Prostate gland (tissue), 2 donors: Measurements from ENCODE around the gene HAGH. TPM values are rescaled to one million over a fixed set of nuclear protein-coding genes. Genes with fewer than 3 reads are reported as not detected.

ENCODE experiments used
- DNase-seq: peaks from one replicate; pipeline ENCODE4 v3.0.0-alpha.2; 2019; ENCODE audit warnings: low spot score
- H3K27ac ChIP-seq, 2 donors: fragments of 200-600 bp; sonication (generic); 2 replicates each; pipeline ENCODE4 v1.5.1; 2017 to 2019
- H3K27me3 ChIP-seq: fragments of 200-600 bp; sonication (generic); replicated peaks from 2 replicates; pipeline ENCODE4 v1.5.1; 2019; ENCODE audit not compliant: insufficient read depth
- H3K36me3 ChIP-seq, 2 donors: fragments of 200-600 bp; sonication (generic); 1 replicate in 1 of 2; 2 replicates in 1 of 2; pipeline versions ENCODE4 v1.5.1 to v1.8.1; 2017 to 2019
- H3K4me1 ChIP-seq: fragments of 200-600 bp; sonication (generic); replicated peaks from 2 replicates; pipeline ENCODE4 v1.5.1; 2019
- H3K4me3 ChIP-seq, 2 donors: fragments of 200-600 bp; sonication (generic); 2 replicates each; pipeline ENCODE4 v1.5.1; 2017 to 2019
- H3K9me3 ChIP-seq: fragments of 200-600 bp; sonication (generic); 2 replicates; pipeline ENCODE4 v1.5.1; 2017
- POLR2A ChIP-seq: fragments of 450-650 bp; IDR thresholded peaks from one replicate; pipeline ENCODE4 v1.6.1; 2016; ENCODE audit warnings: antibody characterized with exemption, mild to moderate bottlenecking
- POLR2AphosphoS5 ChIP-seq: sonication (generic); formaldehyde crosslinking; IDR thresholded peaks from one replicate; pipeline ENCODE4 v1.6.1; 2017; ENCODE audit warnings: antibody characterized with exemption
- WGBS: methylation state at CpG from one replicate; pipeline ENCODE4 v1.1.5; 2018; 5-methylcytosine and 5-hydroxymethylcytosine counted together
- intact Hi-C: fragments of 100-400 bp; cut with DNase I; formaldehyde crosslinking; loops from one replicate; pipeline ENCODE4 v1.14.2; 2022
- total RNA-seq, 2 donors: library from RNA; depleted of rRNA; stranded (reverse); fragments of >200 nt; gene quantifications; one replicate each; pipeline ENCODE4 v1.1.0, GENCODE V29; 2016
- TF ChIP-seq, protein P1 (sequence below), 4 experiments: fragments of 200-600 bp in 2 of 4; fragments of 450-650 bp in 2 of 4; sonication (generic) in 2 of 4; IDR thresholded peaks; 1 replicate in 3 of 4; 2 replicates in 1 of 4; pipeline ENCODE4 v1.5.1; 2016 to 2019; ENCODE audit warnings: antibody characterized with exemption in 4 of 4, mild to moderate bottlenecking in 2 of 4, moderate library complexity in 2 of 4

HAGH gene
- total RNA-seq, 2 donors from 2014 or later, result 98.6 to 145 TPM

DNA sequence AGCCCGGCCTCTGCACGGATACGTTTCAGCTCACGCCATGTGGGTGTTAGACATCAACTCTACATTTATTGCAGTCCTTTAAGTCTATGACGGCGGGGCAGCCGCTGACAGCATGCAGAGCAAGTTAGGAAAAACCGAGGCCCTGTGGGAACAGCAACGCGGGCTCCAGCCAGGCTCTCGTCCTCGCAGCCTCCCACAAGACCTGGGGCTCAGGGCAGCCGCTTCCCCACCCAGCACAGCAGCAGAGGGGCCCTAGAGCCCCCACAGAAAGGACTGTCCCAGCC is 50.0 kb downstream of the HAGH start:
- DNase-seq, result no peak
- Histone ChIP-seq H3K27ac (no peak overlapping the region), H3K4me1 (peaks cover 15% of the 10 kb centered on the region), H3K9me3 (no peaks in the 10 kb centered on the region), H3K36me3 (peaks cover 12 to 24% of the 10 kb centered on the region in 2 donors), H3K27me3 (no peaks in the 10 kb centered on the region), H3K4me3 (no peak overlapping the region)
- TF ChIP-seq POLR2A (no peak), POLR2AphosphoS5 (no peak)
- TF ChIP-seq, protein P1, sequence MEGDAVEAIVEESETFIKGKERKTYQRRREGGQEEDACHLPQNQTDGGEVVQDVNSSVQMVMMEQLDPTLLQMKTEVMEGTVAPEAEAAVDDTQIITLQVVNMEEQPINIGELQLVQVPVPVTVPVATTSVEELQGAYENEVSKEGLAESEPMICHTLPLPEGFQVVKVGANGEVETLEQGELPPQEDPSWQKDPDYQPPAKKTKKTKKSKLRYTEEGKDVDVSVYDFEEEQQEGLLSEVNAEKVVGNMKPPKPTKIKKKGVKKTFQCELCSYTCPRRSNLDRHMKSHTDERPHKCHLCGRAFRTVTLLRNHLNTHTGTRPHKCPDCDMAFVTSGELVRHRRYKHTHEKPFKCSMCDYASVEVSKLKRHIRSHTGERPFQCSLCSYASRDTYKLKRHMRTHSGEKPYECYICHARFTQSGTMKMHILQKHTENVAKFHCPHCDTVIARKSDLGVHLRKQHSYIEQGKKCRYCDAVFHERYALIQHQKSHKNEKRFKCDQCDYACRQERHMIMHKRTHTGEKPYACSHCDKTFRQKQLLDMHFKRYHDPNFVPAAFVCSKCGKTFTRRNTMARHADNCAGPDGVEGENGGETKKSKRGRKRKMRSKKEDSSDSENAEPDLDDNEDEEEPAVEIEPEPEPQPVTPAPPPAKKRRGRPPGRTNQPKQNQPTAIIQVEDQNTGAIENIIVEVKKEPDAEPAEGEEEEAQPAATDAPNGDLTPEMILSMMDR (IDR thresholded peaks at IDR 0.05), result no peak
- intact Hi-C loops, result no loop called here
- 73% methylated on average over 13 of the region's 13 CpGs for WGBS

DNA sequence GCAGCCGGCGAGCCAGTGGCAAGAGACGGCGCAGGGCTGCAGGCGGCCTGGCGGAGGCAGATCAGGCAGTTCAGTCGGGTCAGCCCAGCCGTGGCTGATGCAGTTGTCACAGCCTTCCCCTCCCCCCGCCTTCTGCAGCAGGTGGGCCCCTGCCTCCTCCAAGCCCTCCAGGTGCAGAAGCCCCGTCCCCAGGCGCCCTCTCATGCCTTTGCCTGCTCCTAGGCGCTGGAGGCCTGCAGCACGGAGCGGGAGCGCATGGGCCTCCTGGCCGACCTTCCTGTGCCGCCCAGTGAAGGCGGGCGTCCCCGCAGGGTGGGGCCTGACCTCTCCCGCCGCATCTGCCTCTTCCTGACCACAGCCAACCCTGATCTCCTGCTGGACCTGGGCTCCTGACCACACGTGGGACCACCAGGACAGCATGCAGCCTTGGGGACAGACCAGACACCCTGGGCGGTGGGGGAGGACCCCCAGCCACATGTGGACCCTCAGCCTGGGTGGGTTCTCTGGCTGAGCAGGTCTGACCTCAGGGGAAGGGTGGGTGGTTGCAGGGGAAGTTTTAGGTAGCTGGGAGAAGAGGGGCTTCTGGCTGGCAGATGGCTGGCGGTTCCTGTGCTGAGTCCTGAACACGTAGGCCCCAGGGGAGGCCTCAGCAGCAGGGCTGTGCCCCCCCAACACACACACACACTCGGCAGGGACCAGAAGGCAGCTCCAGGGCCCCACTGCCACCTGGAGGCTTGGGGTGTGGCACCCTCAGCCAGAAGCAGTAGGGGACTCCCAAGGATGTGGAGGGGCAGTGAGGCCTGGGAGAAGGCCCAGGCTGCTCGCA is 50.6 kb downstream of the HAGH start:
- intact Hi-C loops, result no loop called here

DNA sequence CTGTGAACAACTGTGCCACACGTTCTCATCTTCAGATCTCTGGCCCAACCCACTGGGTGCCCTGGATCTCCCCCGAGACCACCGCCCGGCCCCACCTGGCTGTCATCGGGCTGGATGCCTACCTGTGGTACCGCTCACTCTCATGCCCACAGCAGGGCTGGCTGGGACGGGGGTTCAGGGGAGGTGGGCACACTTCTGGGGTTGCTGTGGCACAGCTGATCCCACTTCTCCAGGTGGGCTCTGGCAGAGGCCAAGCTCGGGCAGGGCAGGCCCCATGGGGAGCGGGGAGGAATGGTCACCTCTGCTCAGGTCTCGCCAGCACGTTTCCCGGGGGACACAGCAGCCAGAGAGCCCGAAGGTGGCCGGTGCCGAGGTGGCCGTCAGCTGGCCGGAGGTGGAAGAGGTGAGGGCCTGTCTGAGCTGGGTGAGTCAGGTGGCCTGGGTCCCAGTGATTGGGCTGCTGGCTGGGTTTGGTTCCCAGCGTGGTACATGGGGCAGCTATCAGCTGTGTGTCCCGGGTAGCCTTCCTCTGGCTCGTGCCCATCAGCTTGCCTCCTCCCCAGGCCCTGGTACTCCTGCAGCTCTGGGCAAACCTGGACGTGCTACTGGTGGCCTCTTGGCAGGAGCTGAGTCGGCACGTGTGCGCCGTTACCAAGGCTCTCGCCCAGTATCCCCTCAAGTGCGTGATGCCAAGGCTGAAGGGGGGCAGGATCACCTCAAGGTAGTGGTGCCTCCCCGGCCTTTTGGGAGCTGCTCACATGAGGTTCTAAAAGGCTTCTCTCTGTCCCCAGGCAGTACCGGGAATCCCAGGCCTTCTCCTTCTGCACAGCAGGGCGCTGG is 51.4 kb downstream of the HAGH start:
- peaks cover 8% of the 10 kb centered on the region for H3K4me1 ChIP-seq
- no peaks in the 10 kb centered on the region for H3K9me3 ChIP-seq
- intact Hi-C loops, result no loop called here
- no peaks in the 10 kb centered on the region for H3K27me3 ChIP-seq
- H3K27ac ChIP-seq, result no peak overlapping the region
- DNase-seq, result no peak
- 90% methylated on average over 28 of the region's 30 CpGs for WGBS
- H3K36me3 ChIP-seq, result peaks cover 12 to 24% of the 10 kb centered on the region in 2 donors
- no peak overlapping the region for H3K4me3 ChIP-seq
- TF ChIP-seq POLR2AphosphoS5 (no peak), POLR2A (no peak)
- TF ChIP-seq, protein P1 (IDR thresholded peaks at IDR 0.05), result no peak

More for the DNA sequence above, 50.6 kb downstream of the HAGH start:
- DNase-seq, result no peak
- peaks cover 9% of the 10 kb centered on the region for H3K4me1 ChIP-seq
- peaks cover 12 to 24% of the 10 kb centered on the region in 2 donors for H3K36me3 ChIP-seq
- H3K4me3 ChIP-seq, result no peak overlapping the region
- no peaks in the 10 kb centered on the region for H3K9me3 ChIP-seq
- no peaks in the 10 kb centered on the region for H3K27me3 ChIP-seq
- H3K27ac ChIP-seq, result no peak overlapping the region
- WGBS, result 83% methylated on average over 28 of the region's 28 CpGs
- TF ChIP-seq POLR2A (no peak), POLR2AphosphoS5 (no peak)
- TF ChIP-seq, protein P1 (IDR thresholded peaks at IDR 0.05), result no peak

DNA sequence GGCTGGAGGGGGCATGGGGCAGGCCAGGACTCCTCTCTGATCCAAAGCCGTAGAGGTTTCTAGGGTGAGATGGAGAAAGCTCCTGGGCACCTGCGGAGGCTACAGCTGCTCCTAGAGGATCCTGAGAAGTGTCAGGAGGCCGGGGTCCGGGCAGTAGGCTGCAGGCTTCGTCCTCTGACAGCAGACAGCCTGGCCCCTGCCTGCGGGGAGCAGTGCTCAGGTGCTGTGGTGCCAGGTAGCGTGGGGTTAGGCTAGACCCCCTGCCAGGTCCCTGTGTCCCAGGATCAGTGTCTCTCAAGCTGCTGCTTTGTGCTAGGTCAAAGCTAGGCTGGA is 52.2 kb downstream of the HAGH start:
- TF ChIP-seq, protein P1 (IDR thresholded peaks at IDR 0.05), result no peak
- TF ChIP-seq POLR2A (no peak), POLR2AphosphoS5 (no peak)
- H3K4me3 ChIP-seq, result peak overlapping the region; percentile 83 to 86
- peaks cover 12 to 24% of the 10 kb centered on the region in 2 donors for H3K36me3 ChIP-seq
- 83% methylated on average over 7 of the region's 7 CpGs for WGBS
- intact Hi-C loops, result no loop called here
- no peaks in the 10 kb centered on the region for H3K9me3 ChIP-seq
- H3K27ac ChIP-seq, result peak overlapping the region; percentile 91 to 96
- no peak for DNase-seq
- H3K27me3 ChIP-seq, result no peaks in the 10 kb centered on the region
- H3K4me1 ChIP-seq, result peaks cover 14% of the 10 kb centered on the region
